Measurements from ENCODE around the gene SSR2.

DNA sequence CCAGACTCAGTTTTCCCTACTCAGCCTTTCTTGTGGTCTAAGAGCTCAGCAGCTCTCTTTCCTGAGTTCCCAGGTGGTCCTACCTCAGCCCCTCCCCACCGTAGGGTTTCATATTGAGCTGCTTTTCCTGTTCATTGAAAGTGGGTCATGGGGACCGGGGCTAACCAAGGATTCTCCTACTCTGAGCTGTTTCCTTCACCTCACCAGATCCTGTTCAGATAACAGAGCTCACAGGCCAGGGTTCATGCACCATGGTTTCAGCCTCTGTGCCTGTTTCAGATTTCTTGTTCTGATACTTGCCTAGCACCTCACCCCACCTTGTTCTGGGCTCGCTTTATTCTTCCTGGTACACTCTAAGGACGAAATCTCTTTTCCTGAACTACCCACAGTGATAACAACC is 24.3 kb upstream of the SSR2 start:
- TF ChIP-seq, protein P1, sequence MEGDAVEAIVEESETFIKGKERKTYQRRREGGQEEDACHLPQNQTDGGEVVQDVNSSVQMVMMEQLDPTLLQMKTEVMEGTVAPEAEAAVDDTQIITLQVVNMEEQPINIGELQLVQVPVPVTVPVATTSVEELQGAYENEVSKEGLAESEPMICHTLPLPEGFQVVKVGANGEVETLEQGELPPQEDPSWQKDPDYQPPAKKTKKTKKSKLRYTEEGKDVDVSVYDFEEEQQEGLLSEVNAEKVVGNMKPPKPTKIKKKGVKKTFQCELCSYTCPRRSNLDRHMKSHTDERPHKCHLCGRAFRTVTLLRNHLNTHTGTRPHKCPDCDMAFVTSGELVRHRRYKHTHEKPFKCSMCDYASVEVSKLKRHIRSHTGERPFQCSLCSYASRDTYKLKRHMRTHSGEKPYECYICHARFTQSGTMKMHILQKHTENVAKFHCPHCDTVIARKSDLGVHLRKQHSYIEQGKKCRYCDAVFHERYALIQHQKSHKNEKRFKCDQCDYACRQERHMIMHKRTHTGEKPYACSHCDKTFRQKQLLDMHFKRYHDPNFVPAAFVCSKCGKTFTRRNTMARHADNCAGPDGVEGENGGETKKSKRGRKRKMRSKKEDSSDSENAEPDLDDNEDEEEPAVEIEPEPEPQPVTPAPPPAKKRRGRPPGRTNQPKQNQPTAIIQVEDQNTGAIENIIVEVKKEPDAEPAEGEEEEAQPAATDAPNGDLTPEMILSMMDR (conservative IDR thresholded peaks at IDR 0.05 in 1 of 2, IDR thresholded peaks at IDR 0.05 in 1 of 2; ENCODE audit: extremely low read depth in 1 of 2, insufficient read depth in 1 of 2, low read depth in 1 of 2, low read length in 2 of 2), result no peak
- no peak for TF ChIP-seq EZH2 (IDR thresholded peaks at IDR 0.05; ENCODE audit: borderline replicate concordance, low read length)
